ENCODE data around the gene ADCY3. TPM values are rescaled to one million over a fixed set of nuclear protein-coding genes. Genes with fewer than 3 reads are reported as not detected.

ADCY3 gene
- total and polyA plus RNA-seq, 9 of the 15 experiments (the other 6 are each of a cell fraction or from before 2014, with no cell fraction given) = 1.5 to 54.8 (median 26.3) TPM

DNA sequence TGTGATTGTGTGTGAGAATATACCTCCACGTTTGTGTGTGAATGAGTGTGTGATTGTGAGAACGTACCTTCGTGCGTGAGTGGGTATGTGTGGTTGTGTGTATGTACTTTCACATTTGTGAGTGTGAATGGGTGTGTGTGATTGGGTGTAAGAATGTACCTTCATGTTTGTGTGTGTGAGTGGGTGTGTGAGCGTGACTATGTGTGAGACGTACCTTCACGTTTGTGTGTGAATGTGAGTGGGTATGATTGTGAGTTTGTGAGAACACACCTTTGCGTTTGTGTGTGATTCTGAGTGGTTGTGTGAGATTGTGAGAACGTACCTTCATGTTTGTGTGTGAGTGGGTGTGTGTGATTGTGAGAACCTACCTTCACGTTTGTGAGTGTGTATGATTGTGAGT is 5.8 kb upstream of the ADCY3 start:
- Histone ChIP-seq H3K9ac (ENCODE audit: insufficient read depth in 1 of 2, low read depth in 2 of 2, low read length in 2 of 2) (no peak overlapping the region), H3K27me3 (ENCODE audit: control insufficient read depth in 2 of 2, insufficient read depth in 2 of 2, low read length in 2 of 2) (no peaks in the 10 kb centered on the region), H3K36me3 (ENCODE audit: control insufficient read depth, insufficient read depth, low read length) (no peaks in the 10 kb centered on the region; the same call in 2 of the 3 replicates), H3K4me3 (no peak overlapping the region), H3K79me2 (ENCODE audit: control insufficient read depth, insufficient read depth, low read length) (no peaks in the 10 kb centered on the region), H3K9me3 (replicated peaks; ENCODE audit: control insufficient read depth, insufficient read depth, low read depth, low read length) (no peaks in the 10 kb centered on the region), H4K20me1 (replicated peaks; ENCODE audit: control insufficient read depth, insufficient read depth, low read length) (no peaks in the 10 kb centered on the region), H3K4me2 (ENCODE audit: insufficient read depth, low read length) (no peak overlapping the region), H2AFZ (ENCODE audit: low read depth, low read length) (no peak overlapping the region), H3K27ac (ENCODE audit: extremely low read depth, low read depth, low read length) (no peak overlapping the region), H3K9me1 (ENCODE audit: control insufficient read depth, insufficient read depth, low read length) (no peaks in the 10 kb centered on the region), H3K4me1 (replicated peaks in 1 of 2; ENCODE audit: control insufficient read depth in 2 of 2, insufficient read depth in 2 of 2, low read length in 2 of 2) (peaks cover 17 to 31% of the 10 kb centered on the region in 2 experiments; a peak in 4 of 5 replicates)
- ATAC-seq (no peak), FAIRE-seq (peak; percentile 48), DNase-seq (ENCODE audit: extremely low read depth in 1 of 4, low spot score in 3 of 4) (no peak)
- POLR2A ChIA-PET = no interaction called here
- intact Hi-C loops (cut with micrococcal nuclease) (no loop called here), in situ Hi-C loops (cut with MboI) (no loop called here)
- CTCF ChIA-PET (ENCODE audit: low intra/inter-chr PET ratio) = no interaction called here
- TF ChIP-seq ELF4 (CRISPR knock-in tag; IDR thresholded peaks at IDR 0.05) (0 out of 2 replicates have a peak, but pooled peaks have one; percentile 6), MTA2 (IDR thresholded peaks at IDR 0.05; ENCODE audit: low read depth) (no peak)
- BruUV-seq (replicated peaks) = no TSS peak
- WGBS (ENCODE audit: insufficient coverage, low coverage, missing lambda C conversion rate) = 78% methylated on average over 10 of the region's 10 CpGs

DNA sequence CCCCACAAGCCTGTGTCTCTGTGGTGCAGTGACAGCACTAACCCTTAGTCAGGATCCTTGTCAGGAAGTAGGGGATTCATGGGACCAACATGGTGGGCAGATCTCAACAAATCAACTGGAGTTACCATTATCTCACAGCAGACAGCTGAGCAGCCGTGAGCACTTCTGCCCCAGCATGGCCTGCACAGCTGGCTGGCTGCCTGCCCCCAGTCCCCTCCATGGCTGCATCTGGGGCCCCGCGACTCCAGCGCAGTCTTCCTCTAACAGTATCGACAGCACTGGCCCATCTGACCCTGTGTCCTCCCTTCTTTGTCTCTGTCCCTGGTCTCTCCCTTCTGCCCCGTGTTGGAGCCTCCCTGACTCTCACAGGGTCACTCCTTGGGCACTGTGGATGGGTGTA is 4.7 kb upstream of the ADCY3 start:
- H3K9ac ChIP-seq (ENCODE audit: insufficient read depth in 1 of 2, low read depth in 2 of 2, low read length in 2 of 2) = peak overlapping the region in 1 of 2 experiments; percentile 73; a peak in 2 of 4 replicates
- no peaks in the 10 kb centered on the region for H4K20me1 ChIP-seq (replicated peaks; ENCODE audit: control insufficient read depth, insufficient read depth, low read length)
- CTCF ChIA-PET (ENCODE audit: low intra/inter-chr PET ratio) = interaction anchor here (0.6 kb wide), 1 partner anchor 283 kb away, joined by 4 read pairs; no protein-coding TSS in a partner anchor
- in situ Hi-C loops (cut with MboI) (no loop called here), intact Hi-C loops (cut with micrococcal nuclease) (loop anchor here (5.0 kb wide), 1 partner anchor 48 kb away; the partner anchor contains the start of gene DNAJC27)
- peak; percentile 6 for ATAC-seq
- no peak overlapping the region for H3K4me3 ChIP-seq
- FAIRE-seq = no peak
- BruUV-seq (replicated peaks) = no TSS peak
- POLR2A ChIA-PET = interaction anchor here (0.6 kb wide), 1 partner anchor 257 kb away, joined by 3 read pairs; no protein-coding TSS in a partner anchor
- H3K79me2 ChIP-seq (ENCODE audit: control insufficient read depth, insufficient read depth, low read length) = no peaks in the 10 kb centered on the region
- peak overlapping the region; percentile 51; the same call in 1 of the 2 replicates for H3K4me2 ChIP-seq (ENCODE audit: insufficient read depth, low read length)
- H3K27ac ChIP-seq (ENCODE audit: extremely low read depth, low read depth, low read length) = no peak overlapping the region; the same call in 2 of the 3 replicates
- peak overlapping the region; percentile 73 for H2AFZ ChIP-seq (ENCODE audit: low read depth, low read length)
- no peaks in the 10 kb centered on the region for H3K27me3 ChIP-seq (ENCODE audit: control insufficient read depth in 2 of 2, insufficient read depth in 2 of 2, low read length in 2 of 2)
- H3K9me1 ChIP-seq (ENCODE audit: control insufficient read depth, insufficient read depth, low read length) = no peaks in the 10 kb centered on the region
- H3K9me3 ChIP-seq (replicated peaks; ENCODE audit: control insufficient read depth, insufficient read depth, low read depth, low read length) = no peaks in the 10 kb centered on the region
- no peaks in the 10 kb centered on the region; the same call in 2 of the 3 replicates for H3K36me3 ChIP-seq (ENCODE audit: control insufficient read depth, insufficient read depth, low read length)
- H3K4me1 ChIP-seq (replicated peaks in 1 of 2; ENCODE audit: control insufficient read depth in 2 of 2, insufficient read depth in 2 of 2, low read length in 2 of 2) = peaks cover 19 to 38% of the 10 kb centered on the region in 2 experiments; a peak in 4 of 5 replicates
- WGBS (ENCODE audit: insufficient coverage, low coverage, missing lambda C conversion rate) = 25% methylated on average over 6 of the region's 6 CpGs
- DNase-seq (ENCODE audit: extremely low read depth in 1 of 4, low spot score in 3 of 4) = peak in 1 of 4 experiments; percentile 37
- TF ChIP-seq TFAM (CRISPR knock-in tag; conservative IDR thresholded peaks at IDR 0.05) (no peak), SMAD2 (IDR thresholded peaks at IDR 0.05; ENCODE audit: low read depth, low read length) (no peak), XRCC4 (IDR thresholded peaks at IDR 0.05; ENCODE audit: extremely low read depth, insufficient read depth, insufficient read length) (no peak), BRCA1 (IDR thresholded peaks at IDR 0.05) (no peak), BRCA1 (CRISPR knock-in tag; IDR thresholded peaks at IDR 0.05) (0 out of 2 replicates have a peak, but pooled peaks have one; percentile 32), NRF1 (conservative IDR thresholded peaks at IDR 0.05 in 1 of 2, IDR thresholded peaks at IDR 0.05 in 1 of 2) (peak; percentile 18 to 24; a peak in 1 of 4 replicates), TCF3 (CRISPR knock-in tag; IDR thresholded peaks at IDR 0.05) (0 out of 2 replicates have a peak, but pooled peaks have one; percentile 11), CXXC5 (CRISPR knock-in tag; IDR thresholded peaks at IDR 0.05) (no peak), ZSCAN32 (CRISPR knock-in tag; IDR thresholded peaks at IDR 0.05) (no peak), CBFA2T3 (IDR thresholded peaks at IDR 0.05) (peak; percentile 57), YY1 (IDR thresholded peaks at IDR 0.05; ENCODE audit: borderline replicate concordance in 1 of 3, control insufficient read depth in 1 of 3, extremely low read depth in 1 of 3, insufficient read depth in 3 of 3, insufficient read length in 1 of 3, insufficient replicate concordance in 2 of 3, low read depth in 1 of 3, low read length in 2 of 3) (no peak), ZNF75A (CRISPR knock-in tag; IDR thresholded peaks at IDR 0.05) (no peak), NR2C1 (IDR thresholded peaks at IDR 0.05) (no peak), NR2C1 (tag; IDR thresholded peaks at IDR 0.05) (no peak)
- TF ChIP-seq, protein P1, sequence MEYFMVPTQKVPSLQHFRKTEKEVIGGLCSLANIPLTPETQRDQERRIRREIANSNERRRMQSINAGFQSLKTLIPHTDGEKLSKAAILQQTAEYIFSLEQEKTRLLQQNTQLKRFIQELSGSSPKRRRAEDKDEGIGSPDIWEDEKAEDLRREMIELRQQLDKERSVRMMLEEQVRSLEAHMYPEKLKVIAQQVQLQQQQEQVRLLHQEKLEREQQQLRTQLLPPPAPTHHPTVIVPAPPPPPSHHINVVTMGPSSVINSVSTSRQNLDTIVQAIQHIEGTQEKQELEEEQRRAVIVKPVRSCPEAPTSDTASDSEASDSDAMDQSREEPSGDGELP (CRISPR knock-in tag; IDR thresholded peaks at IDR 0.05; ENCODE audit: borderline replicate concordance) = peak; percentile 77; the same call in 1 of the 2 replicates
